Pons (tissue), 1 donor: ENCODE measurements around the gene RIPPLY3.

Experiments used
- DNase-seq: peaks from one replicate; pipeline ENCODE4 v3.0.0-alpha.2; 2016; ENCODE audit warnings: low spot score

RIPPLY3 gene

GRCh38 chr21:37061926-37062592 lies 55.6 kb downstream of the RIPPLY3 start:
- no peak for DNase-seq

- no peak for DNase-seq
These were observed 56.1 kb downstream of the RIPPLY3 start for GRCh38 chr21:37062593-37062935.

GRCh38 chr21:37063433-37063832 lies 56.9 kb downstream of the RIPPLY3 start:
- DNase-seq, result no peak

GRCh38 chr21:37064841-37065240 lies 58.3 kb downstream of the RIPPLY3 start:
- DNase-seq, result no peak

- DNase-seq, result no peak
These were observed 59.2 kb downstream of the RIPPLY3 start for GRCh38 chr21:37065561-37066177.
